GM21390 (cell line): ENCODE measurements around the gene AGBL1.
"Not testable (repeated sequence)": the region's sequence is repeated elsewhere in the genome, so short reads cannot be mapped to it uniquely, and the experiment has no call there.

Experiments
- ATAC-seq: cut with Tn5 transposase; IDR thresholded peaks from one replicate; pipeline ENCODE4 v1.9.1; 2021; ENCODE audit not compliant: unreplicated experiment

Gene AGBL1

DNA sequence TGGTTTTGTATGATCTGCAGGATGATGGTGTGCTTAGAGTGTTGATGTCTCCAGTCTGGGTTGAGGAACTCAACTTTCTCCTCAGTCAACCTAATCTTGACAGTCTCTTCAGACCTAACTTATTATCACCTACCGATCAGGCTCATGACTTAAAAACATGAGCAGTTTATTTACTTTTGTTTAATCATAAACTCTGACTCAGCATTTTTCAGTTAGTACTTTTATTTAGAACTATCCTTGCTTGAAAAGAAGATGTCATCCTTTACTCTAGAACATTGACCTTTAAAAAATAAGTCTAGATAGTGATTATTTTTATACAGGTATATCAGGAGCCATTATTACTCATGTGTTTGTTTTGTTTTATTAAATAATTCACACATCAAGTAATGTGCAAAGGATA is 414.8 kb downstream of the AGBL1 start:
- ATAC-seq = no peak

DNA sequence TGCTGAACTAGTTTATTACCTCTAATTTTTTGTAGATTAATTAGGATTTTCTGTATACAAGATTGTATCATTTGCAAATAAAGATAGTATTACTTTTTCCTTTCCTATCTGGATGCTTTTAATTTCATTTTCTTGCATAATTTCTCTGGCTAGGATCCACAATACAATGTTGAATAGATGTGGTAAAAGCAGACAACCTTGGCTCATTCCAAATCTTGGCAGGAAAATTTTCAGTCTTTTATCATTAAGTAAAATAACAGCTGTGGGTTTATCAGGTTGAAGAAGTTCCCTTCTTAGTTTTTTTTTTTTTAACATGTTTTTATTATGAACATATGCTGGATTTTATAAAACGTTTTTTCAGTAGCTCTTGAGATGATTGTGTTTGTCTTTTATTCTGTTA is 422.6 kb downstream of the AGBL1 start:
- no peak for ATAC-seq

- no peak for ATAC-seq
Measured at GRCh38 chr15:86505951-86506350, 426.3 kb downstream of the AGBL1 start.

GRCh38 chr15:86506401-86506800 is 426.7 kb downstream of the AGBL1 start:
- no peak for ATAC-seq

DNA sequence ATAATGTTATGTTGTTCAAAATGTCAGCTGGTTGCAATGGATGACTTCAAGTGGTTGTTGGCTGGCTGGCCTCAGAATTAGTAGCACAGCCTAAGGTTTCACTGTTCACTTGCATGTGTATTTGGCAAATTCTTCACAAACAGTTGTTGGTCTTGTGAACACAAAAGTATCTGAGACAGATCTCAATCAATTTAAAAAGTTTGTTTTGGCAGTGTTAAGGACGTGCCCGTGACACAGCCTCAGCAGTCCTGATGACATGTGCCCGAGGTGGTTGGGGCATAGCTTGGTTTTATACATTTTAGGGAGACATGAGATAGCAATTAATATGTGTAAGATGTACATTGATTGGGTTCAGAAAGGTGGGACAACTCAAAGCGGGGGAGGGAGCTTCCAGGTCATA is 436.0 kb downstream of the AGBL1 start:
- no peak for ATAC-seq

- ATAC-seq = no peak
Measured at GRCh38 chr15:86522721-86523120, 443.1 kb downstream of the AGBL1 start.

- no peak for ATAC-seq
Measured at GRCh38 chr15:86526938-86527690, 447.4 kb downstream of the AGBL1 start.

DNA sequence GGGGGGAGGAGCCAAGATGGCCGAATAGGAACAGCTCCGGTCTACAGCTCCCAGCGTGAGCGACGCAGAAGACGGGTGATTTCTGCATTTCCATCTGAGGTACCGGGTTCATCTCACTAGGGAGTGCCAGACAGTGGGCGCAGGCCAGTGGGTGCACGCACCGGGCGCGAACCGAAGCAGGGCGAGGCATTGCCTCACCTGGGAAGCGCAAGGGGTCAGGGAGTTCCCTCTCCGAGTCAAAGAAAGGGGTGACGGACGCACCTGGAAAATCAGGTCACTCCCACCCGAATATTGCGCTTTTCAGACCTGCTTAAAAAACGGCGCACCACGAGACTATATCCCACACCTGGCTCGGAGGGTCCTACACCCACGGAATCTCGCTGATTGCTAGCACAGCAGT is 448.4 kb downstream of the AGBL1 start:
- not testable (repeated sequence) for ATAC-seq

DNA sequence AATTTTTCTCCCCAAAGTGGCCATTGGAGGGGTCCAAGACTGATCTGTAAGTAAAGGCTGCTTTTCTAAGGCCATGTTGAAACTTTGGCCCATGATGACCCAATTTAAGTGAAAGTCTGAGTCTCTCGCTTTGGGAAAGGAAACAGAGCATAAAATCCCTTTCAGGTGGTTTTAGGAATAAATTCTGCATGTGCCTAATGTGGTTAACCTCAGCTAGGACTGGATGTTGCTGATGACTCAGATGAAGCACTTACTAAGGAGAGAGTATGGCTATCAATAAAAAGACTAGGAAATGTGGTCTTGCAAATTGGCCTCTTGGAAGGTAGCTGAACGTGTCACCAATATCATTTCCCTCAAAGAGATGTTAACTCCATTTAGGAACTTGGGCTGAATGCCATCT is 458.5 kb downstream of the AGBL1 start:
- ATAC-seq = no peak

- ATAC-seq = no peak
Measured at GRCh38 chr15:86540840-86541467, 461.3 kb downstream of the AGBL1 start.

DNA sequence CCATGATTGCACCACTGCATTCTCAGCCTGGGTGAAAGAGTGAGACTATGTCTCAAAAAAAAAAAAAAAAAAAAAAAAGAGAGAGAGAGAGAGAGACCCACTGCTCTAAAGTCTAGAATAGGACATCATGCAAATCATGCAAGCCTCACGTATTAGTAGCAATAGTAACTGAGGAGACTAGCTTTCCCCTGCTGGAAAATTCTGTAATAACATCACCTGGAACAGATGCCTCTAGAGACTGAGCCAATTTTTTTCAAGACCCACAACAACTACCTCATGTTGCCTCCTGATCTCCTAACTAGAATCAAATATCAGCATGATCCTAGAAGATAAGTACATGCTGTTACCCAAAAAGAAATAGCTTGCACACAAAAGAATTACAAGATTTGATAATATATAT is 461.9 kb downstream of the AGBL1 start:
- ATAC-seq = no peak

- no peak for ATAC-seq
Measured at GRCh38 chr15:86550075-86550474, 470.4 kb downstream of the AGBL1 start.

- no peak for ATAC-seq
Measured at GRCh38 chr15:86553108-86553507, 473.4 kb downstream of the AGBL1 start.

GRCh38 chr15:86555098-86555497 is 475.4 kb downstream of the AGBL1 start:
- ATAC-seq = no peak

GRCh38 chr15:86555939-86556338 is 476.3 kb downstream of the AGBL1 start:
- ATAC-seq = no peak

- ATAC-seq = no peak
Measured at GRCh38 chr15:86556396-86557017, 476.8 kb downstream of the AGBL1 start.

- ATAC-seq = no peak
Measured at GRCh38 chr15:86557018-86557550, 477.4 kb downstream of the AGBL1 start.

- no peak for ATAC-seq
Measured at GRCh38 chr15:86558252-86558651, 478.6 kb downstream of the AGBL1 start.

GRCh38 chr15:86558686-86559085 is 479.0 kb downstream of the AGBL1 start:
- no peak for ATAC-seq

GRCh38 chr15:86568378-86568777 is 488.7 kb downstream of the AGBL1 start:
- no peak for ATAC-seq

- ATAC-seq = no peak
Measured at GRCh38 chr15:86570738-86571137, 491.1 kb downstream of the AGBL1 start.

- no peak for ATAC-seq
Measured at GRCh38 chr15:86571873-86572272, 492.2 kb downstream of the AGBL1 start.
